Large intestine (tissue), 12 donors: ENCODE measurements around the gene MIS18BP1. TPM values are rescaled to one million over a fixed set of nuclear protein-coding genes. Genes with fewer than 3 reads are reported as not detected.
"Not testable (repeated sequence)": the region's sequence is repeated elsewhere in the genome, so short reads cannot be mapped to it uniquely, and the experiment has no call there.

ENCODE experiments used
- DNase-seq, 2 donors: peaks; one replicate each; pipeline versions ENCODE4 v3.0.0 to v3.0.0-alpha.2; 2013
- H3K27ac ChIP-seq: one replicate; pipeline ENCODE4 v1.5.1; 2013; ENCODE audit warnings: low read length
- H3K27me3 ChIP-seq: 2 replicates; pipeline ENCODE4 v1.6.1; 2013; ENCODE audit warnings: low read length; ENCODE audit not compliant: control insufficient read depth, insufficient read depth
- H3K36me3 ChIP-seq: 2 replicates; pipeline ENCODE4 v1.6.1; 2013; ENCODE audit warnings: low read length; ENCODE audit not compliant: control insufficient read depth, insufficient read depth
- H3K4me1 ChIP-seq: one replicate; pipeline ENCODE4 v1.6.1; 2013; ENCODE audit warnings: low read length; ENCODE audit not compliant: control insufficient read depth, insufficient read depth
- H3K4me3 ChIP-seq: one replicate; pipeline ENCODE4 v1.5.1; 2013; ENCODE audit warnings: low read length
- H3K9me3 ChIP-seq: one replicate; pipeline ENCODE4 v1.6.1; 2013; ENCODE audit warnings: mild to moderate bottlenecking, low read depth, low read length, moderate library complexity; ENCODE audit not compliant: control insufficient read depth
- WGBS: methylation state at CpG from one replicate; pipeline ENCODE4 v1.1.5; 2013; ENCODE audit warnings: low lambda C conversion rate; ENCODE audit not compliant: insufficient coverage; 5-methylcytosine and 5-hydroxymethylcytosine counted together
- long read RNA-seq, 11 donors: transcript quantifications; one replicate each; lab custom pipeline, GENCODE V29; 2026
- polyA plus RNA-seq: library from polyadenylated mRNA; unstranded; fragments of 120-200 nt; gene quantifications from one replicate; pipeline ENCODE4 v1.2.1, GENCODE V29; 2013

The MIS18BP1 gene
- 29.8 TPM for polyA plus RNA-seq
- long read RNA-seq, donor 1, partial matches to known transcripts = 0 of 2 reads
- long read RNA-seq, donor 1, other reads (novel, unspliced or antisense) = 0 of 2 reads
- long read RNA-seq, donor 2, partial matches to known transcripts = 8 of 12 reads
- long read RNA-seq, donor 2, other reads (novel, unspliced or antisense) = 0 of 12 reads
- long read RNA-seq, donor 3 = 0 reads
- long read RNA-seq, donor 4 = 0 reads
- long read RNA-seq, donor 5, full-length matches to known transcripts = 3 of 3 reads
- long read RNA-seq, donor 5, partial matches to known transcripts = 0 of 3 reads
- long read RNA-seq, donor 5, other reads (novel, unspliced or antisense) = 0 of 3 reads
- long read RNA-seq, donor 6, partial matches to known transcripts = 0 of 6 reads
- long read RNA-seq, donor 6, other reads (novel, unspliced or antisense) = 0 of 6 reads
- long read RNA-seq, donor 7, transcript MIS18BP1-206 (3 exons, 793 nt) = major isoform, 6 of 6 reads
- long read RNA-seq, donor 7, partial matches to known transcripts = 0 of 6 reads
- long read RNA-seq, donor 7, other reads (novel, unspliced or antisense) = 0 of 6 reads
- long read RNA-seq, donor 8, transcript MIS18BP1-206 (3 exons, 793 nt) = major isoform, 6 of 15 reads
- long read RNA-seq, donor 8, partial matches to known transcripts = 6 of 15 reads
- long read RNA-seq, donor 8, other reads (novel, unspliced or antisense) = 0 of 15 reads
- long read RNA-seq, donor 9, transcript MIS18BP1-206 (3 exons, 793 nt) = major isoform, 8 of 8 reads
- long read RNA-seq, donor 9, partial matches to known transcripts = 0 of 8 reads
- long read RNA-seq, donor 9, other reads (novel, unspliced or antisense) = 0 of 8 reads
- long read RNA-seq, donor 10, partial matches to known transcripts = 0 of 6 reads
- long read RNA-seq, donor 10, other reads (novel, unspliced or antisense) = 0 of 6 reads
- long read RNA-seq, donor 11, full-length matches to known transcripts = 1 of 1 reads
- long read RNA-seq, donor 11, partial matches to known transcripts = 0 of 1 reads
- long read RNA-seq, donor 11, other reads (novel, unspliced or antisense) = 0 of 1 reads

DNA sequence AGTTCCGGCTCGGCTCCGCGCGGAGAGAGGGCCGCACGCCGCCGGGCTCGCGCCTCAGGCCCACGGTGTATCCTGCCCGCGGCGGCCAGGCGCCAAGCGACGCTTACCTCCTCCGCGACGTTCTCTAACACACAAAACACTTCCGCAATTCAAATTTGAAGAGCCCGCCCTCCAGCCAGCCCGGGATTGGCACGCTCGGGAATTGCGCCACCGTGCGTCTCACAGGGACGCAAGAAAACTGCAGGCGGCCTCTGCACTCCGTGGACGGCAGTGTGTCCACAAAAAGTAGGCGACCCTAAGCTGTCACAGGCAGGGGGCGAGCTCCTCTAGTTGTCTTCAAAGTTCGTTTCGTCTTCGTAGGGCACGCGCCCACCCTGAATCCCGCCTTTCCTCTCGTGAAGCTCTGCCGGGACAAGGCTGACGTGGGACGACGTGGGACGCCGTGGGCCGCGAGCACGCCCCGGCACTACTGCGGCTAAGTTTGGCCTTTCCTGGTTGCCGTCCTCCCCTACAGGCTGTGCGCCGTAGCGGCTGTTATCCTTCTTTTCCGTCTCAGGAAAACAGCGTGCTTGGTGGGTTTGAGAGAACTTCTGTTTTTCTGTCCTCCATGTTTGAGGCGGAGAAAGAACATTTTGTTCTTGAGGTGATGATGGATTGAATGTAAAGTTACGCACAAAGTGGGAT, at the start of gene MIS18BP1:
Gene MIS18BP1 (minus strand): TSS at position 133 of the 684 bp plus-strand sequence. CDS start 5,916 bp downstream, outside the sequence.
- H3K27ac ChIP-seq = peak within 1 kb of the TSS; percentile 92
- no CpG with 5 or more reads among the region's 61 CpGs for WGBS
- peak within 1 kb of the TSS; percentile 75 for H3K4me3 ChIP-seq
- peak; percentile 96 to 98 for DNase-seq
- no peaks in the 10 kb centered on the region for H3K4me1 ChIP-seq
- H3K9me3 ChIP-seq = peaks cover 2% of the 10 kb centered on the region
- no peaks in the 10 kb centered on the region for H3K27me3 ChIP-seq
- H3K36me3 ChIP-seq = no peaks in the 10 kb centered on the region

- WGBS = no CpG with 5 or more reads among the region's 4 CpGs
- H3K36me3 ChIP-seq = no peaks in the 10 kb centered on the region
- H3K9me3 ChIP-seq = no peaks in the 10 kb centered on the region
- no peak for DNase-seq
- H3K27me3 ChIP-seq = no peaks in the 10 kb centered on the region
- H3K4me3 ChIP-seq = no peak overlapping the region
- H3K4me1 ChIP-seq = no peaks in the 10 kb centered on the region
- no peak overlapping the region for H3K27ac ChIP-seq
Measured at GRCh38 chr14:45298423-45299117, 45.6 kb upstream of the MIS18BP1 start.

DNA sequence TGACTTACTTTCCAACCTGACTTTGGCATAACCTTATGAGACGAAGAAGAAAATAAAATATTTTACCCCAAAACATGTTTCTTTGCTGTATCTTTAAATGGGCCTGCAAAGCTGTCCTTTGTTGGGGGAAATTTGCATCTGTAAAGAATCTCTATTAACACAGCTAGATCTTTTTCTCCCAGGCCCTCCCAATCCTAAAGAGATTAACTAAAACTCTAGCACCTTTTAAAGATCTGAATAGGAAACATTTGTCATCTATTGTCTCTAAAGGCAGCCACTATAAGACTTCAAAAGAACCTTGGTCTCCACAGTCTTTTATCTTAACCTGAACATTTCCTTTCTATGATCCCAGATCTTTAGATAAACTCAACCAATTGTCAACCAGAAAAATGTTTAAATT, 41.8 kb upstream of the MIS18BP1 start:
- not testable (repeated sequence) for H3K36me3 ChIP-seq, H3K9me3 ChIP-seq, H3K27ac ChIP-seq, H3K4me3 ChIP-seq, H3K27me3 ChIP-seq, DNase-seq, H3K4me1 ChIP-seq
- no CpG with 5 or more reads among the region's 1 CpG for WGBS

GRCh38 chr14:45290547-45290946, 37.5 kb upstream of the MIS18BP1 start:
- H3K27me3 ChIP-seq = no peaks in the 10 kb centered on the region
- no peaks in the 10 kb centered on the region for H3K4me1 ChIP-seq
- H3K4me3 ChIP-seq = no peak overlapping the region
- no peaks in the 10 kb centered on the region for H3K9me3 ChIP-seq
- no peak overlapping the region for H3K27ac ChIP-seq
- DNase-seq = no peak
- no peaks in the 10 kb centered on the region for H3K36me3 ChIP-seq

GRCh38 chr14:45287610-45288009, 34.6 kb upstream of the MIS18BP1 start:
- DNase-seq = no peak
- no peak overlapping the region for H3K27ac ChIP-seq
- WGBS = 40% methylated on average over 1 of the region's 2 CpGs
- H3K4me1 ChIP-seq = no peaks in the 10 kb centered on the region
- H3K36me3 ChIP-seq = no peaks in the 10 kb centered on the region
- no peaks in the 10 kb centered on the region for H3K27me3 ChIP-seq
- H3K9me3 ChIP-seq = peaks cover under 1% of the 10 kb centered on the region
- H3K4me3 ChIP-seq = no peak overlapping the region

GRCh38 chr14:45284802-45285201, 31.8 kb upstream of the MIS18BP1 start:
- H3K4me3 ChIP-seq = no peak overlapping the region
- peaks cover 8% of the 10 kb centered on the region for H3K9me3 ChIP-seq
- no peak for DNase-seq
- H3K4me1 ChIP-seq = no peaks in the 10 kb centered on the region
- no peak overlapping the region for H3K27ac ChIP-seq
- no peaks in the 10 kb centered on the region for H3K27me3 ChIP-seq
- no CpG with 5 or more reads among the region's 2 CpGs for WGBS
- H3K36me3 ChIP-seq = no peaks in the 10 kb centered on the region

GRCh38 chr14:45281731-45282400, 28.9 kb upstream of the MIS18BP1 start:
- DNase-seq, H3K4me1 ChIP-seq, H3K4me3 ChIP-seq, H3K9me3 ChIP-seq, H3K36me3 ChIP-seq, H3K27me3 ChIP-seq, H3K27ac ChIP-seq: not testable (repeated sequence)
- 92% methylated on average over 2 of the region's 12 CpGs for WGBS

DNA sequence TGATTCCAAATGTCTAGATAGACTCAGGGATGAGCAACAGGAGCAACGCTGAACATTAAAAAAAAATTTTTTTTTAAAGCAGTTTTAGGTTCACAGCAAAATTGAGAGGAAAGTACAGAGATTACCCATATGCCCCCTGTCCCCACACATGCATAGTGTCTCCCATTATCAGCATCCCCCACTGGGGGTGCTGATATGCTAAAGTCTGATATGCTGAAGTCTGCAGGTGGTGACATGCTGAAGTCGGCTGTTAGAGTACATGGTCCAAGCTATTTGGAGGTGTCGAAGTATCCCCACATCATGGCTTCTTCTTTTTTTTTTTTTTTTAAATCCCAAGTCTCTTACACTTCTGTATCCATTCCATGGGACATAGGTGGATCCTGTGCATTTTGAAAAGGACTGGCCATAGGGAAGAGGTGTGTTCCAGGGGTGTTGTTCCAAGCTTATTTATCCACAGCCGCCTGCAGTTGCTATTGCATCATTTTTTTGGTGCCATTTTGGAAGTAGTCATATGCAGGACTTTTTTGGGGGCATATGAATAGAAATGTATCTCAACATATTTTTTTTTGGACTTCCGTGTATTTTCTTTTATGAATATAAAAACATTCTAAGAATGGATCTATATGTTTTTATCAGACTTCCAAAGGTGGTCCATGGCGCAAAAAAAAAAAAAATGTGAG, 19.0 kb upstream of the MIS18BP1 start:
- DNase-seq = no peak
- Histone ChIP-seq H3K9me3 (no peaks in the 10 kb centered on the region), H3K27ac (no peak overlapping the region), H3K27me3 (no peaks in the 10 kb centered on the region), H3K36me3 (no peaks in the 10 kb centered on the region), H3K4me3 (no peak overlapping the region), H3K4me1 (no peaks in the 10 kb centered on the region)
- 77% methylated on average over 4 of the region's 6 CpGs for WGBS

DNA sequence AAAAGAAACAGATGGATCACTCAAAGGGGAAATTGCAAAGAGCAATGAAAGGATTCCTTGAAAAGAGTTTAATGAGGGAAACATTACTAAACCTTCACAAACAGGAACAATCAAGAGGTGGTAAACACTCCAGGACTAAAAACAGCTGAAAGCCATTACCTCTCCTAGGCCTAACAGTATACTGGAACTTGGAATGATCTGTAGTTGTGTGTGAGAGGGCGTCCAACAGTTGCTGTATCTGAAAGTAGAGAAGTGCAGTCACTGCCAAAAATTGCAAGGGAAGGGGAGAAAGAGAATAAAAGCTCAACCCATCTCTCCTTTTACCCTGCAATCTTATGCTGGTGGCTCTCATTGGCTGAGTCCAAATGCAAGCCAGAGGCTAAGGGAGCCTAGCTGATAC, 17.0 kb upstream of the MIS18BP1 start:
- H3K9me3 ChIP-seq = no peaks in the 10 kb centered on the region
- no peaks in the 10 kb centered on the region for H3K36me3 ChIP-seq
- DNase-seq = no peak
- WGBS = no CpG with 5 or more reads among the region's 1 CpG
- H3K27ac ChIP-seq = no peak overlapping the region
- H3K4me3 ChIP-seq = no peak overlapping the region
- no peaks in the 10 kb centered on the region for H3K4me1 ChIP-seq
- no peaks in the 10 kb centered on the region for H3K27me3 ChIP-seq
